HG03439 (cell line): ENCODE data around the gene COL19A1.
"Not testable (repeated sequence)": the region's sequence is repeated elsewhere in the genome, so short reads cannot be mapped to it uniquely, and the experiment has no call there.

Source experiments
- ATAC-seq: cut with Tn5 transposase; IDR thresholded peaks from one replicate; pipeline ENCODE4 v1.9.1; 2021; ENCODE audit warnings: mild to moderate bottlenecking, moderate library complexity; ENCODE audit not compliant: unreplicated experiment

Gene COL19A1

GRCh38 chr6:69957985-69958559 lies 91.7 kb downstream of the COL19A1 start:
- ATAC-seq: no peak

GRCh38 chr6:69958978-69959377 lies 92.6 kb downstream of the COL19A1 start:
- ATAC-seq: no peak

- ATAC-seq: not testable (repeated sequence)
Measured at GRCh38 chr6:69965974-69966373, 99.6 kb downstream of the COL19A1 start.

GRCh38 chr6:69973138-69973537 lies 106.8 kb downstream of the COL19A1 start:
- ATAC-seq: no peak

- no peak for ATAC-seq
Measured at GRCh38 chr6:69973763-69974162, 107.4 kb downstream of the COL19A1 start.

- ATAC-seq: no peak
Measured at GRCh38 chr6:69974193-69974592, 107.8 kb downstream of the COL19A1 start.

- ATAC-seq: no peak
Measured at GRCh38 chr6:69976591-69977090, 110.3 kb downstream of the COL19A1 start.

- ATAC-seq: no peak
Measured at GRCh38 chr6:69980624-69981023, 114.3 kb downstream of the COL19A1 start.

- no peak for ATAC-seq
Measured at GRCh38 chr6:69984506-69984905, 118.2 kb downstream of the COL19A1 start.

GRCh38 chr6:69985180-69985579 lies 118.8 kb downstream of the COL19A1 start:
- ATAC-seq: peak; percentile 59

GRCh38 chr6:69987550-69987949 lies 121.2 kb downstream of the COL19A1 start:
- ATAC-seq: no peak

- ATAC-seq: no peak
Measured at GRCh38 chr6:69988458-69989126, 122.2 kb downstream of the COL19A1 start.

- ATAC-seq: no peak
Measured at GRCh38 chr6:69994251-69994650, 127.9 kb downstream of the COL19A1 start.

- ATAC-seq: no peak
Measured at GRCh38 chr6:70008189-70008588, 141.8 kb downstream of the COL19A1 start.

- ATAC-seq: not testable (repeated sequence)
Measured at GRCh38 chr6:70010339-70010738, 144.0 kb downstream of the COL19A1 start.

GRCh38 chr6:70023201-70023600 lies 156.8 kb downstream of the COL19A1 start:
- ATAC-seq: not testable (repeated sequence)

- ATAC-seq: no peak
Measured at GRCh38 chr6:70028246-70028645, 161.9 kb downstream of the COL19A1 start.

GRCh38 chr6:70028926-70029325 lies 162.6 kb downstream of the COL19A1 start:
- ATAC-seq: no peak

- no peak for ATAC-seq
Measured at GRCh38 chr6:70033781-70034180, 167.4 kb downstream of the COL19A1 start.

- ATAC-seq: no peak
Measured at GRCh38 chr6:70037445-70037844, 171.1 kb downstream of the COL19A1 start.

GRCh38 chr6:70040766-70041165 lies 174.4 kb downstream of the COL19A1 start:
- no peak for ATAC-seq

- ATAC-seq: no peak
Measured at GRCh38 chr6:70041411-70041810, 175.1 kb downstream of the COL19A1 start.

- no peak for ATAC-seq
Measured at GRCh38 chr6:70045413-70045812, 179.1 kb downstream of the COL19A1 start.
